Measurements from ENCODE around the gene OBSCN.

Gene OBSCN

DNA sequence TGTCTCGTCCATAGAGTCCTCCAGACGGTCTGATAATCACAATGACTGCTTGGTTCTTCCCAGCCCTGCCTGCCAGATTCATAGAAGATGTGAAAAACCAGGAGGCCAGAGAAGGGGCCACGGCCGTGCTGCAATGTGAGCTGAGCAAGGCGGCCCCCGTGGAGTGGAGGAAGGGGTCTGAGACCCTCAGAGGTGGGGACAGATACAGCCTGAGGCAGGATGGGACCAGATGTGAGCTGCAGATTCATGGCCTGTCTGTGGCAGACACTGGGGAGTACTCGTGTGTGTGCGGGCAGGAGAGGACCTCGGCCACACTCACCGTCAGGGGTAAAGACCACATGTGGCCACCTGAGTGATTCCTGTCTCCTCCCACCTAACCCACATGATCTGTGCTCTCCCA lies 86.9 kb downstream of the OBSCN start:
- no peak for DNase-seq

DNA sequence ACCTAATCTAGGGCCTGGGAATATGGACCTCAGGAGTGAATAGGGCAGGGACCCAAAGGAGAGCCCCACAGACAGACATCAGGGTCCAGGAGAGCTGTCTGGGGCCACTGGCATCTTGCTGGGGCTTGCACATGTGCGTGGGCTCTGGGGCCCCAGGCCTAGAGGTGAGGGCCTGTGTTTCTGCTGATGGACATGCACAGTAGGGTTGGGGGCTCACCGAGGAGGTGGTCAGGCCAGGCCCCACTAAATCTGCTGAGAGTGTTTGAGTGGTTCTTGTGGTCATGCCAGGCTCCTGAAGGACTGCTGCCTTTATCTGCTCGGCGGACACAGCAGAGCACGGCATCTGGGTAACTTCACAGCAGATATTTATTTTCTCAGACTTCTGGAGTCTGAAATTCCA lies 87.4 kb downstream of the OBSCN start:
- DNase-seq, result no peak

DNA sequence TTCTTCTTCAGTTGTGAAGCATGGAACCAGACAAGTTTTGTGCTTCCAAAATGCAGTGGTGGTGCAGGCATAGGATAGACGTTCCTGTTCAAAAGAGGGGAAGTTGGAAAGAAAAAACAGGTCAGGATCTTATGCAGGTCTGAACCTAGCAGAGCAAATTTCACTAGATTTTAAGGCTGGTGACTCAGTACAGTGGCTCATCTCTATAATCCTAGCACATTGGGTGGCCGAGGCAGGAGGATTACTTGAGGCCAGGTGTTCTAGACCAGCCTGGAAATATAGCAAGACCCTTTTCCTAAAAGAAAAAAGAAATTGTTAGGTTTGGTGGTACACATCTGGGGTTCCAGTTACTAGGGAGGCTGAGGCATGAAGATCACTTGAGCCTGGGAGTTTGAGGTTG lies 88.1 kb downstream of the OBSCN start:
- no peak for DNase-seq

DNA sequence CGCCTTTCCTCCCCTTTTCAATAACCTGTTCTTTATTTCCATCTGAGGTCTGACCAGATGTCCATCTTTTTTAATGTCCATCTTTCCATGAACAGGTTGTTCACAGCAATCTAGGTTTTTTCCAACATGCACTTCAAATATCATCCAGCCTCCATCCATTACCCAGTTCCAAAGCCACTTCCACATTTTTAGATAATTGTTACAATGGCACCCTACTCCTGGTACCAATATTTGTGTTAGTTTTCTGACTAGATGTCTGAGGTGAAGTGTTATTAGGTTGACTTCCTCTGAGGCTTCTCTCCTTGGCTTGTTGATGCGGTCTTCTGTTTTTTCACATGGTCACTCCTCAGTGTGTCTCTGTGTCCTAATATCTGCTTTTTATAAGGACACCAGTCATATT lies 89.4 kb downstream of the OBSCN start:
- no peak for DNase-seq

DNA sequence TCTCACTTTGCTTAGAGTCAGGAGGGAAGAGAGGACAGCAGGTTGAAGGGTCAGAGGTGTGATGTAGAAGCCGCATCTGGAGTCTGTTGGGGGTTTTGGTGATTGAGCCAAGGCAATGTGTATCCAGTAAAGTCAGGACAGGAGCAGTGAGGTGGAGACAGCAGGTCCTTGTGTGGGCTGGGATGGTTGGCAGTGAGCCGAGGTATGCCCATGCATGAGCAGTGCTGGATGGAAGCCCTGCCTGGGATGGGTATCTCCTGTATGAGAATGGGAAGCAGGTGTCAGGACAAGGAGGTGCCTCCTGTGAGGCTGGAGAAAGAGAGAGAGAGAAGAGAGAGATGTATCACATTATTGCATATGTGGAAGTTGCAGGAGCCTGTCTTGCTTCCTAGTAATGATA lies 90.0 kb downstream of the OBSCN start:
- DNase-seq, result no peak

DNA sequence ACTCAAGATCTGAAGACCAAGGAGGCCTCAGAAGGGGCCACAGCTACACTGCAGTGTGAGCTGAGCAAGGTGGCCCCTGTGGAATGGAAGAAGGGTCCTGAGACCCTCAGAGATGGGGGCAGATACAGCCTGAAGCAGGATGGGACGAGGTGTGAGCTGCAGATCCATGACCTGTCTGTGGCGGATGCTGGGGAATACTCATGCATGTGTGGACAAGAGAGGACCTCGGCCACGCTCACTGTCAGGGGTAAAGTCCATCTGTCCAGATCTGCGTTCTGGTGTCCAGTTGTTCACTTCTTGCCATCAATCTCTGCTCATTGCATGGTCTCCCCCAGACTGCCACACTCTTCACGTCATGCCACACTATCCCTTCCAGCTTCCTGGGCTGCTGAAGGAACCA lies 90.6 kb downstream of the OBSCN start:
- no peak for DNase-seq

DNA sequence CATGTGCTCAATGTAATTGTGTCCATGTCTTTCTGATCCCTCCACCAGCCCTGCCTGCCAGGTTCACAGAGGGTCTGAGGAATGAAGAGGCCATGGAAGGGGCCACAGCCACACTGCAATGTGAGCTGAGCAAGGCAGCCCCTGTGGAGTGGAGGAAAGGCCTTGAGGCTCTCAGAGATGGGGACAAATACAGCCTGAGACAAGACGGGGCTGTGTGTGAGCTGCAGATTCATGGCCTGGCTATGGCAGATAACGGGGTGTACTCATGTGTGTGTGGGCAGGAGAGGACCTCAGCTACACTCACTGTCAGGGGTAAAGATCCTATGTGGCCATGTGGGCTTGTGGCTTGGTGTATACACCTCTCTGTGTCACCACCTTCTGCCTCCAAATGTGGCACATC lies 91.4 kb downstream of the OBSCN start:
- DNase-seq, result no peak

DNA sequence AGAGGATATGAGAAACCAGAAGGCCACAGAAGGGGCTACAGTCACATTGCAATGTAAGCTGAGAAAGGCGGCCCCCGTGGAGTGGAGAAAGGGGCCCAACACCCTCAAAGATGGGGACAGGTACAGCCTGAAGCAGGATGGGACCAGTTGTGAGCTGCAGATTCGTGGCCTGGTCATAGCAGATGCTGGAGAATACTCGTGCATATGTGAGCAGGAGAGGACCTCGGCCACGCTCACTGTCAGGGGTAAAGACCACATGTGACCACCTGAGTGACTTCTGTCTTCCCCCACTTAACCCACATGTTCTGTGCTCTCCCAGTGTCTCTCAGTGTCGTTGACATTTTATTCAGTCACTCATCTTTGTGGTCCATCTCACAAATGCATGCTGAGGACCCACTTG lies 92.1 kb downstream of the OBSCN start:
- no peak for DNase-seq

DNA sequence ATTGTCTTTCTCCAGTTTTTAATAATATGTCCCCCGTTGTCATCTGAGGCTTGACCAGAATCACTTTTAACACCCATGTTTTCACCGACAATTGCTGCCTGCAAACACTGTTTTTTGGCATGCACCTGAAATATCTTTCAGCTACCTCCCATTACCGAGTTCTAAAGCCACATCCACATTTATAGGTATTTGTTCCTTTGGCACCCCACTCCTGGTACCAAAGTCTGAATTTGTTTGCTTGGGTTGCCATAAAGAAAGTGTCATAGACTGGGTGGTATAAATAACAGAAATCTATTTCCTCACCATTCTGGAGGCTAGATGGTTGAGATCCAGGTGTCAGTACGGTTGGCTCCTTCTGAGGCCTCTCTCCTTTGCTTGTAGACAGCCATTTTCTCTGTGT lies 94.2 kb downstream of the OBSCN start:
- no peak for DNase-seq

DNA sequence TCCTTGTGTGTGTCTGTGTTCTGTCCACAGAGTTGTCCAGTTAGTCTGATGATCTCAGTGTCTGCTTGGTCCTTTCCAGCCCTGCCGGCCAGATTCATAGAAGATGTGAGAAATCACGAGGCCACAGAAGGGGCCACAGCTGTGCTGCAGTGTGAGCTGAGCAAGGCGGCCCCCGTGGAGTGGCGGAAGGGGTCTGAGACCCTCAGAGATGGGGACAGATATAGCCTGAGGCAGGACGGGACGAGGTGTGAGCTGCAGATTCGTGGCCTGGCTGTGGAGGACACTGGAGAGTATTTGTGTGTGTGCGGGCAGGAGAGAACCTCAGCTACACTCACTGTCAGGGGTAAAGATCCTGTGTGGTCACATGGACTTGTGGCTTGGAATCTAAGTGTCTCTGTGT lies 95.8 kb downstream of the OBSCN start:
- no peak for DNase-seq

DNA sequence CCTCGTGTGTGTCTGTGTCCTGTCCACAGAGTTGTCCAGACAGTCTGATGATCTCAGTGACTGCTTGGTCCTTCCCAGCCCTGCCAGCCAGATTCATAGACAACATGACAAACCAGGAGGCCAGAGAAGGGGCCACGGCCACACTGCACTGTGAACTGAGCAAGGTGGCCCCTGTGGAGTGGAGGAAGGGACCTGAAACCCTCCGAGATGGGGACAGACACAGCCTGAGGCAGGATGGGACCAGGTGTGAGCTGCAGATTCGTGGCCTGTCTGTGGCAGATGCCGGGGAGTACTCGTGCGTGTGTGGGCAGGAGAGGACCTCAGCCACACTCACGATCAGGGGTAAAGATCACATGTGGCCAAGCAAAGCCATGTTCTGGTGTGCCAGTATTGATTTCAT lies 96.4 kb downstream of the OBSCN start:
- DNase-seq, result no peak

DNA sequence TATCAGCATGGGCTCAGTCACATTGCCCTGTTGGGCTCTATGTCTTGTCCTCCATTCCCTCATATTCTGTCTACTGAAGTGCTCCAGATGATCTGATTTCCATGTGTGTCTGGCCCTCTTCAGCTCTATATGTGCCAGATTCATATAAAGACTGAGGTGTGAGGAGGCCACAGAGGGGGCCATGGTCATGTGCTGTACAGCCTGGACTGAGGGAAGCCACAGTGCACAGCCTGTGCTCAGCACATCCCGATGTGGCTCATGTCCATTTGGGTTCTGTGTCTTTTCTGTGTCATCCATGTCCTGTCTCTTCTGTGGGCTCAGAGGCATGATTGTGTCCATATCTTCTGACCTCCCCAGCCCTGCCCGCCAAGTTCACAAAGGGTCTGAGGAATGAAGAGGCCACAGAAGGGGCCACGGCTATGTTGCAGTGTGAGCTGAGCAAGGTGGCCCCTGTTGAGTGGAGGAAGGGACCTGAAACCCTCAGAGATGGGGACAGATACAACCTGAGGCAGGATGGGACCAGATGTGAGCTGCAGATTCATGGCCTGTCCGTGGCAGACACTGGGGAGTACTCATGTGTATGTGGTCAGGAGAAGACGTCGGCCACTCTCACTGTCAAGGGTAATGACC lies 97.0 kb downstream of the OBSCN start:
- DNase-seq, result no peak

DNA sequence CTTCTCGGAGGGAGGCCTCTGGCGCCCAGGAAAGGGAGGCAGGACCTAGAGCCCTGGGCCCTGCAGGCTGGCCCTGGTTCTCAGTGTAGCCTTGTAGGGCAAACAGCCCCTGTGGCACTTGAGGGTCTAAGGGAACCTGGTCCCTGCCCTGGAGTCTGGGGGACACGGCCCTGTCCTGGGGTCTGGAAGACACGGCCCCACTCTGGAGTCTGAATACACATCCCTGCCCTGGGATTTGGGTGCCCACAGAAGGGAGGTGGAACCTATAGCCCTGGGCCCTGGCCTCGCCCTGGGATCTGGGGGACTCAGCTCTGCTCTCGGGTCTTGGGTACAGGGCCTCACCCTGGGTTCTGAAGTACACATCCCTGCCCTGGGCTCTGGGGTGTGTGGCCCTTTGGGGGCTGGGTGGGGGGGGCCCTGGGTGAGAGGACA lies 97.9 kb downstream of the OBSCN start:
- no peak for DNase-seq

DNA sequence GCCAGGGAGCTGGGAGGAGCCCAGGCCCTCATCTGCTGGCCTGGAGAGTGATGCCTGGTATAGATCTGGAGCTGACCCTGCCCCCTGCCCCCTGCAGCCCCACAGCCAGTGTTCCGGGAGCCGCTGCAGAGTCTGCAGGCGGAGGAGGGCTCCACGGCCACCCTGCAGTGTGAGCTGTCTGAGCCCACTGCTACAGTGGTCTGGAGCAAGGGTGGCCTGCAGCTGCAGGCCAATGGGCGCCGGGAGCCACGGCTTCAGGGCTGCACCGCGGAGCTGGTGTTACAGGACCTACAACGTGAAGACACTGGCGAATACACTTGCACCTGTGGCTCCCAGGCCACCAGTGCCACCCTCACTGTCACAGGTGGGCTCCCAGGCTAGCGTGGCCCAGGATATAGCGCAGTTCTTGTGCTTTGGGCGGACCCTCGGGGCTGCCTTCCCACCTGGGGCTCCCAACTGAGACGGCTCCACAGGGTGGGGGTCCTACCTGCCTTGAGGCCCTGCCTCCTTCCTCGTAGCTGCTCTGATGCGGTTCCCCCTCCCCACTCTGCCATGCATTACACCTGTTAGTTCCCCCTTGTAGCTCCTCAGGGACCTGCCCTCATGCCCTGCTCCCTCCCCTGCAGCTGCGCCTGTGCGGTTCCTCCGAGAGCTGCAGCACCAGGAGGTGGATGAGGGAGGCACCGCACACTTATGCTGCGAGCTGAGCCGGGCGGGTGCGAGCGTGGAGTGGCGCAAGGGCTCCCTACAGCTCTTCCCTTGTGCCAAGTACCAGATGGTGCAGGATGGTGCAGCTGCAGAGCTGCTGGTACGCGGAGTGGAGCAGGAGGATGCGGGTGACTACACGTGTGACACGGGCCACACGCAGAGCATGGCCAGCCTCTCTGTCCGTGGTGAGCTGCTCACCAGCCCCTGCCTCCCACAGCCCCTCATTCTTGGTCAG lies 98.7 kb downstream of the OBSCN start:
- DNase-seq, result no peak

DNA sequence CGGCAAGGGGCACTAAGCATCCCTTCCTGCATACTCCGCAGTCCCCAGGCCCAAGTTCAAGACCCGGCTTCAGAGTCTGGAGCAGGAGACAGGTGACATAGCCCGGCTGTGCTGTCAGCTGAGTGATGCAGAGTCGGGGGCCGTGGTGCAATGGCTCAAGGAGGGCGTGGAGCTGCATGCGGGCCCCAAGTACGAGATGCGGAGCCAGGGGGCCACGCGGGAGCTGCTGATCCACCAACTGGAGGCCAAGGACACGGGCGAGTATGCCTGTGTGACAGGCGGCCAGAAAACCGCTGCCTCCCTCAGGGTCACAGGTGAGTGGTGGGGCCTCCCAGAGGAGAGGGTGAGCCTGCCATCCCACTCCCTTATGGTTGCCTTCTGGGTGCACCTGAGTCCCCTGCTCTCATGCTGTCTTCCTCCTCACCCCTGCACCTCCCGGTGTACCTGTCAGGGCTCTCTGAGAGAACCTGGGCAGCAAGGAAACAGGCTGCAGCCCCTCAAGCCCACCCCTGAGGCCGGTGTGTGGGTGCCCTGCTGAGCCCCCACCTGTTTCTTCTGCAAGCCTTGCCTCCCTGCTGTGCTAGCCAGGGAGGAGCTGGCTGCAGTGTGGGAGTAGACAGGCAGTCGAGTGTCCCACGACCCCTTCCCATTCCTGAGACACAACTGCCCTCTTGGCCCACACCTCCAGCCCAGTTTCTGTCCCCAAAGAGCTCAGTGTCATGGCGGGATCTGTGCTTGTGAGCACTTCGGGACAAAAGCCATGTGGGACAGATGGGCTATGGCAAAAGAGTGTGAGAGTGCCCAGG lies 99.6 kb downstream of the OBSCN start:
- no peak for DNase-seq

DNA sequence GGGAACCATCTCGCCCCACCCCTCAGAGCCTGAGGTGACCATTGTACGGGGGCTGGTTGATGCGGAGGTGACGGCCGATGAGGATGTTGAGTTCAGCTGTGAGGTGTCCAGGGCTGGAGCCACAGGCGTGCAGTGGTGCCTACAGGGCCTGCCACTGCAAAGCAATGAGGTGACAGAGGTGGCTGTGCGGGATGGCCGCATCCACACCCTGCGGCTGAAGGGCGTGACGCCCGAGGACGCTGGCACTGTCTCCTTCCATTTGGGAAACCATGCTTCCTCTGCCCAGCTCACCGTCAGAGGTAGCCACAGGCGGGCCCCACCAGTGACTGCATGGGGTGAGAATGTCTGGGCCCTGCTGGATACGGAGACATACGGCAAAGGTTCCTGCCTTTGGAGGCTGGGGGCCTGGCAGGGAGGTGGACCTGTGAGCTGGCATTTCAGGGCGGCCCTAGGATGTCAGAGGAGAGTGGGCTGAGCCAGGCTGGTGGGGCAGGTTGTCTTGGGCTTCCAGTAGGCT lies 100.3 kb downstream of the OBSCN start:
- no peak for DNase-seq

DNA sequence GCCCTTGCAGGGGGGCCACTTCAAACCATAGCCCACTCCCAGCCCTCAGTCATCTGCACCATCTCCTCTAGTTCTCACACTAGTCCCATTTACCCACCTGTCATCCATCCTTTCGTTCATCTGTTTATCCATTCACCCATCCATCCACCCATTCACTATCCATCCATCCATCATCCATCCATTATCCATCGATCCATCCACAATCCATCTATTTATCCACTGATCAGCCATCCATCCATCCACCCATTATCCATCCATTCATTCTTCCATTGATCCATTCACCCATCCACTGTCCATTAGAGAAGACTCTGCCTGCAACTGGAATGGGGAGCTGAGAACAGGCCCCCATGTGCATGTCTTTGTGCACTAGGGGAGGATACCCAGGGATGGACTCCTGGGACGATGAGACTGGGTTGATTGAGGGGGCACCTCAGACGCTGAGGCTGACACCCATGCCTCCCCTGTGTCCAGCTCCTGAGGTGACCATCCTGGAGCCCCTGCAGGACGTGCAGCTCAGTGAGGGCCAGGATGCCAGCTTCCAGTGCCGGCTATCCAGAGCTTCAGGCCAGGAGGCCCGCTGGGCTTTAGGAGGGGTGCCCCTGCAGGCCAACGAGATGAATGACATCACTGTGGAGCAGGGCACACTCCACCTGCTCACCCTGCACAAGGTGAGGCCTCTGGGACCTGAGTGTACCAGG lies 100.9 kb downstream of the OBSCN start:
- DNase-seq, result no peak

DNA sequence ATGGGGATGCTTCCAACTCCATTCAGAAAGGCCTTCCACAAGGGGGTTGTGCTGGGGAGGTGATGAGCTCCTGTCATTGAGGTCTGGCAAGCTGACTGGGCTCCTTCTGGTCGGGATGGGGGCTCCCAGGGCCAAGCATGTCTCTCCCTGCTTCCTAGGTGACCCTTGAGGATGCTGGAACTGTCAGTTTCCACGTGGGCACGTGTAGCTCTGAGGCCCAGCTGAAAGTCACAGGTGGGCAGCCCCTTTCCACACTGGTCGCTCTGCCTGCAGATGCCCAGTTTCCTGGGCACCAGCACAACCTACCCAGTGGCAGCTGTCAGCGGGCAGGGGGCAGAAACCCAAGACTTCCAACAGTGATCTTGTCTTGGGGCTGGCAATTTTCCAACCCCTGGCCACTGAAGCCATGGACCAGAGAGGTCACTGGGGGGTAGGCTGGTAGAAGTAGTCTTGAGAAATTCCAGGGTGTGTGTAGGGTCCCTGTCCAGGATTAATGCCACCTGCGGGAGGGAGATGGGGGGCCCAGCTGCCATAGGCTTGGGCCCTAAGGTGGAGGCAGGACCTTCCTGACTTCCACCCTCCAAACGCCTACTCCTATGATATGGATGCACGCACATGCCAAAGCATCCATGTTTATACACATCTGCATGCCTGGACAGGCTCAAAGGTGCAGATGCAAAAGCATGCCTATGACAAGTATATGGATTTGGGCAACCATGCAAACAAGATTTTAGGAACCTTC lies 101.7 kb downstream of the OBSCN start:
- DNase-seq, result no peak

DNA sequence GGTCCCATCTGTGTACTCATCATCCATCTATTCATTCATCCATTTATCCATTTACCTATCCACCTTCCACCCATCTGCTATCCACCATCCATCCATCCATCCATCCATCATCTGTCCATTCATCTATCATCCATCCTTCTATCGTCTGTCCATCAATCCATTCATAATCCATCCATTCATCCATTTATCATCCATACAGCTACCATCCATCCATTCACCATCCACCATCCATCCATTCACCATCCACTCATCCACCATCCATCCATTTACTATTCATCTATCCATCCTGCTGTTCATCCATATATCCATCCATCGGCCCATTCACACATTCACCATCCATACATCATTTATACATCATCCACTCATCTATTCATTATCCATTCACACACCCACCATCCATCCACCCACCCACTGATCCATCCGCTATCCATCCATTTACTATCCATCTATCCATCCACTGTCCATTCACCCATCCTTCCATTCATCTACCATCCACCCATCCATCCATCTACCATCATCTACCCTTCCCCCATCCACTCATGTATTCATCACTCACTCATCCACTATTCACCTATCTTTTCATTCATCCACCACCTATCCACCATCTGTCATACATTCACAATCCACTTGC lies 102.4 kb downstream of the OBSCN start:
- DNase-seq, result no peak

DNA sequence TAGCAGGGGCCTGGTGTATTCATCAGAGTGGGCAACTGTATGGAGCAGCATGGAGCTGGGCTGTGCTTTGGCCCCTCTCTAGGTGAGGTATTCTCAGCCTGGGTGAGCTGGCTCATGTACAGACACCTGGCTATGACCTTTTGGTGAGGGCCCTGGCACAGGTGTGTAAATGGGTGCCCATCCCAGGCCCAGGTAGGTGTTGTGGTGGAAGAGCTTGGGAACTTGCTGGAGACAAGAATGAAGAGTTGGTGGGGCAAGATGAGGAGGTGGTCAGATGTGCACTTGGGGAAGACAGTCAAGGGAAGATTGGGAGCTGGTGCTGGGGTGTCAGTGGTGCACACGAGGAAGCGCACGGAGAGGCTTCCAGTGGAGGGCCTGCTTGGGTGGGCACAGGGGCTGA lies 103.2 kb downstream of the OBSCN start:
- no peak for DNase-seq

DNA sequence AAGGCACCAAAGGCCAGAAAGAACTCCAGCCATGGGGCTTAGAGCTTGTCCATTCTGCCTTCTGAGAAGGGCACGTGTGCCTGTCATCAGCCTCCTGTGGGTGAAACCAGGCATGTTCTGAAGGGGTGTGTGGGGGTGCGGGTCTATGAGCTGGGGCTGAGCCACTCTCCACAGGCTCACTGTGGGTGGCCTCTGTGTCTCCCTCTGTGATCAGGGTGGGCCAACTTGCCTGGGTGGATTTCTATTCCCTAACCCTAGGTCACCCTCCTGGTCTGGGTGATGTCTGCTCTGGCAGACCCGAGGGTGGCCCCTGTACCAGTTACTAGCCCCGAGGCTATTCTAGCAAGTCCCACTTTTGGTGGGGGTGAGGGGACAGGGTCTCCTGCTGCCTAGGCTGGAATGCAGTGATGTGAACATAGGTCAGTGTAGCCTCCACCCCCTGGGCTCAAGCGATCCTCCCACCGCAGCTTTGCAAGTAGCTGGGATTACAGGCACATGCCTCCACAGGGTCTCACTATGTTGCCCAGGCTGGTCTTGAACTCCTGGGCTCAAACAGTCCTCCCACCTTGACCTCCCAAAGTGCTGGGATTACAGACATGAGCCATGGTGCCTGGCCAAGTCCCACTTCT lies 104.4 kb downstream of the OBSCN start:
- no peak for DNase-seq

Data from midbrain (tissue), 1 donor.